Measurements from ENCODE around the gene INSR. TPM values are rescaled to one million over a fixed set of nuclear protein-coding genes. Genes with fewer than 3 reads are reported as not detected.
A peak's percentile ranks its signal among the peaks of the same experiment; 100 is the strongest.
"Not testable (repeated sequence)": the region's sequence is repeated elsewhere in the genome, so short reads cannot be mapped to it uniquely, and the experiment has no call there.

INSR gene
- total RNA-seq, 1 experiment from 2014 or later: 10.7 TPM

DNA sequence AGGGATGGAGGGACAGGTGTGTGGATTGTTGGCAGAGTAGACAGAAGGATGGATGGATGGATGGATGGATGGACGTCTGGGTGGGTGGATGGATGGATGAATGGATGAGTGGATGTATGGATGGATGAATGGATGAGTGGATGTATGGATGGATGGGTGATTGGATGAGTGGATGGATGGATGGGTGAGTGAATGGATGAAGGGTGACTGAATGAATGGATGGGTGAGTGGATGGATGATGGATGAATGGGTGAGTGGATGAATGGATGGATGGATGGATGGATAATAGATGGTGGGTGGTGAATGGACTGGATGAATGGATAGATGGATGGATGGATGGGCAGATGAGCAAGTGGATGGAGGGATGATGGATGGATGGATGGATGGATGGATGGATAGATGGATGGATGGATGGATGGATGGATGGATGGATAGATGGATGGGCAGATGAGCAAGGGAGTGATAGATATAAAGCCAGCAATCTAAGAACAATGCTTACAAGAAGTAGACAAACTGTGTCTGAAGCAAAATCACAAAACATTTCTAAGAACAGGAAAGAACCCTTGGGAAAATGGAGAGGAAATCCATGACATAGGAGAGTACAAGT is 65.2 kb downstream of the INSR start:
- in situ Hi-C loops (cut with HindIII; ENCODE audit: low sequenced_read_pairs): no loop called here
- DNase-seq (ENCODE audit: low spot score): no peak

DNA sequence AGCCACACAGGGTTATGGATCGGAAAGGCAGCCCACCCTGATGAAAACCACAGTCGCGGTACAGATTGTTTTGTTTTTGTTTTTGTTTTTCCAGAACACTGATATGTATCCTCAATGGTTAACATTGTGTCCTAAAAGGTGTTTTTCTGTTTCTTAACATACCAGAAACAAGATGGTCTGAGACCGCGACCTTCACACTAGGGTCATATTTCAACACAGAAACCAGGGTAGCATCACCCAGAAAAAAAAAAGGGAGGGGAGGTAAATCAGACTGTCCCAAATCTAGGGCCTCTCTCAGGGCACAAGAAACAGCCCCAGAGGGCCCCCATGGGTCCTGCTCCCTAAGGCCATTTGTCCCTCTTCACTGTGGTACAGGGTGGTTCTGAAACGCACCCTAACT is 66.5 kb downstream of the INSR start:
- DNase-seq (ENCODE audit: low spot score): no peak
- in situ Hi-C loops (cut with HindIII; ENCODE audit: low sequenced_read_pairs): no loop called here

DNA sequence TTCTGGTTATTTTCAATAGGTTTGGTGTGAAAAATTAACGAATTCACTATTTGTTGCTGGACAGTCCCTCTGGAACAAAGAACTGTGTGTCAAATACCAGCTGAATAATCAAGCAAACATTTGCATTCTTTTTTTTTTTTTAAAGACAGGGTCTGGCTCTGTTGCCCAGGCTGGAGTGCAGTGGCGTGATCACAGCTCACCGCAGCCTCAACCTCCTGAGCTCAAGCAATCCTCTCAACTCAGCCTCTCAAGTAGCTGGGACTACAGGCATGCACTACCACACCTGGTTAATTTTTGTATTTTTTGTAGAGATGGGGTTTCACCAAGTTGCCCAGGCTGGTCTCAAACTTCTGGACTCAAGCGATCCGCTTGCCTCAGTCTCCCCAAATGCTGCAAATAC is 67.1 kb downstream of the INSR start:
- in situ Hi-C loops (cut with HindIII; ENCODE audit: low sequenced_read_pairs): not testable (repeated sequence)

DNA sequence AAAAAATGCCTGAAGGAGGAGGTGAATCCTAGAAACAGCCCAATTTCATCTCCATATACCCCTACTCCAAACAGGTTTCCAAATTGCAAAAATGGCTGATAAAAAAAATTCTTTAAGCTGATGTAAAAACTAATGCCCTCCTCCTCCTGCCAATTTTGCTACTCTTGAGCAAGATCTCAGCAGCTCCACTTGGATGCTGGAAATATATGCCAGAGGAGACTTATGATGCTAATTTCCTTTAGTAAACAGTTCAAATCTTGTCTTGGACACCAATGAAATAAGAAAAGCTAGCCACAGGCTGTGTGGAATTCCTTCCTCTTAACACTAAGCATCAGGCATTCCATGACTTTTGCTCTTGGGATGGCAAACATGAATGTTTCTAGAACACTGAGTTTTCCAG is 67.5 kb downstream of the INSR start:
- DNase-seq (ENCODE audit: low spot score): no peak
- in situ Hi-C loops (cut with HindIII; ENCODE audit: low sequenced_read_pairs): no loop called here

More for the DNA sequence above, 67.1 kb downstream of the INSR start:
- not testable (repeated sequence) for DNase-seq (ENCODE audit: low spot score)

DNA sequence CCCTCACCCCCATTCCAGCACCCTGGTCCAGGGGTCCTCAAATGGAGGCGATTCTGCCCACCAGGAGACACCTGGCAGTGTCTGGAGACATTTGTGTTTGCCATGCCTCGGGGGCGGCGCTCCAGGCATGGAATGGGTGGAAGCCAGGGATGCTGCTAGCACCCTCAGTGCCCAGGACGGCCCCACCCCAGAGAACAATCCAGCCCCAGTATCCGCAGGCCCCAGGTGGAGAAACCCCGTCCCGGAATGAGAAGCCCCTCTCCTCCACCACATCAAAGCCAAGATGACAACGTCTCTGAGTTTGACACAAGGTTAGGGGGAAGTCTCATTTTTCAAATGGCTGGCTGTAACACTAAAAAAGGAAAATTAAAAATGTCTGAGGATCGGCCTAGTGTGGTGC is 68.5 kb downstream of the INSR start:
- DNase-seq (ENCODE audit: low spot score): no peak
- in situ Hi-C loops (cut with HindIII; ENCODE audit: low sequenced_read_pairs): no loop called here

DNA sequence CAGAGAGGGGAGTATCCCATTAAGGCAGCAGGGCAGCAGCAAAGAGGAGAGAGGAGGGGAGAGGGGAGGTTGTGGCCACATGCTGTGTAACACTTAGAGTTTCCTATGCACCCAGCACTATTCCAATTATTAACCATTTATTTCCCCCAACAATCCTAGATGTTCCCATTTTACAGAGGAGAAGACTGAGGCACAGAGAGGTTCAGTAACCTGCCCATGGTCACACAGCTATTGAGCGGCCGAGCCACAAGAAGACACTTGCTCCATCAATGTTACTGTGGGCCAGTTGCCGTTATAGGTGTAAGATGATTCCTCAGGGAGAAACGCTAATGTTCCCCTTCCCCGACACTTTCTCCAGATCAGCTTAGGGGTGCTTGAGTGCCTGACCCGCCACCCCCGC is 69.2 kb downstream of the INSR start:
- in situ Hi-C loops (cut with HindIII; ENCODE audit: low sequenced_read_pairs): no loop called here

DNA sequence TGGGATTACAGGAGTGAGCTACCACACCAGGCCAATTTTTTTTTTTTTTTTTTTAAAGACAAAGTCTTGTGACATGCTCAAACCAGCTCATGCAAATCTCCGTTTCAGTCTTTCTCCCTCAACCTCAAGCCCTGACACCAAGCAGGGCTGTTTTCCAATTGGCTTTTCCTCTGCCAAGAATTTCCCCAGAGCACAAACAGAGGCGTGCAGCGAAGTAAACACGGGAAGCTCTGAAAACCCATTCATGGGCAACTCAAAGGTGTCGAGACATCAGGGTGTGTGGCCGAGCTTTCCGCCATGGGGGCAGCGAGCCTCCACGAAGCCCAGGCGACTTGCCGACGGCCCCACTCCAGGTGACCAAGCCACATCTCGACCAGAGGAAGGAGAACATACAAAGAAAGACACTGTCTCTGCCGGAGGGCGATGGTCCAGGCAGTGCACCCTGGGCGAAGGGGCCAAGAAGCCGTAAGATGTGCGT is 70.0 kb downstream of the INSR start:
- in situ Hi-C loops (cut with HindIII; ENCODE audit: low sequenced_read_pairs): no loop called here

More for the DNA sequence above, 69.2 kb downstream of the INSR start:
- no peak for DNase-seq (ENCODE audit: low spot score)

DNA sequence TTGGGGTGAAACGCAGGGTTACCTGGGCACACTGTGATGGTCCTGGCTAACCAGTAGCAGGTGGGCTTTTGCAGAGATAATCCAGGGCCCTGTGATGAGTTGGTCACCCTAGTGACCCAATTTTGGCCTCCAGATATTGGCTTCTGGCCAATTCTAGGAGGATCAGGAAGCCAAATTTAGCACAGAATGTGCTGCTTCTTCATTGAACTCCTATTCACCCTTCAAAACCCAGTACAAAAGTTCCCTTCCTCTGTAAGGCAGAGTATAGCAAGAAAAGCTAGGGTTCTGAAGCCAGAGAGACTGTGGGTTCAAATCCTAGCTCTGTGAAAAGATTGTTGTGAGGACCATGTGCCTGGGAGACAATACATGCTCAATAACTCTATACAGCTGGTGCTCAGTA is 70.8 kb downstream of the INSR start:
- in situ Hi-C loops (cut with HindIII; ENCODE audit: low sequenced_read_pairs): no loop called here
- DNase-seq (ENCODE audit: low spot score): no peak

More for the DNA sequence above, 70.0 kb downstream of the INSR start:
- DNase-seq (ENCODE audit: low spot score): peak; percentile 57

DNA sequence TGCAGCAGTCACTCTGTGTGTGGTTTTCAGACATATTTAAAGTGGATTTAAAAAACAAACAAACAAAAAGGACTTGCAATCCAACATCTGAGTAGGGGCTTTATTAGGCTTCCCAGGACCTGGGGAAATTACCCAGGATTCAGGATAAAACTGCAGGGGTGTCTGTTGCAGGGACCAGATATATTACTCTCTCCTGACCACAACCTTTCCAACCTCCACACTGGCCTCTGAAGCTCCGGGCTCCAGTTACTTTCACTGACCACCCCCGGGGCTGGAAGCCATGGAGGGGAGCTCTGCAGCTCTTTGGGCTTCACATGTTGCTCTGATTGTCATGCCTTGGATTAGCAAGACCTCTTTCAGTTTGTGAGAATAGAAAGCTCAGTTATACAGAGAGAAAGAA is 75.2 kb downstream of the INSR start:
- no peak for DNase-seq (ENCODE audit: low spot score)
- in situ Hi-C loops (cut with HindIII; ENCODE audit: low sequenced_read_pairs): no loop called here

DNA sequence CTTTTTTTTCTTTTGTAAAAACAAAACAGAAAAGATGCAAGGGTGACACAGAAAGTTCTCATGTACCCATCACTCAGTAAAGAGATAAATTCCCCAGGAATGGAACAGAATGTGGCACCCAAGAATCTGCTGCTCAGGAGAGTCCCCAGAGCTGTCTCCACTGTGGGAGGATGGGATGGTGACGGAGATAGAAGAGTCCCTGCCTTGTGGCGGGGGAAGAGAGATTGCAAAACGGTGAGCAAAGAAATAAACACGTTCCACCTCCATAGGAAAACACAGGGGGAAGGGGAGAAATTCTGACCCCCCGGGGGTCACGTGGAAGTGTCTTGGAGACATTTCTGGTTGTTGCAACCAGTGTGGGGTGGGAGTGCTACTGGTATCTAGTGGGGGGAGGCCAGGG is 76.4 kb downstream of the INSR start:
- no peak for DNase-seq (ENCODE audit: low spot score)
- in situ Hi-C loops (cut with HindIII; ENCODE audit: low sequenced_read_pairs): no loop called here

DNA sequence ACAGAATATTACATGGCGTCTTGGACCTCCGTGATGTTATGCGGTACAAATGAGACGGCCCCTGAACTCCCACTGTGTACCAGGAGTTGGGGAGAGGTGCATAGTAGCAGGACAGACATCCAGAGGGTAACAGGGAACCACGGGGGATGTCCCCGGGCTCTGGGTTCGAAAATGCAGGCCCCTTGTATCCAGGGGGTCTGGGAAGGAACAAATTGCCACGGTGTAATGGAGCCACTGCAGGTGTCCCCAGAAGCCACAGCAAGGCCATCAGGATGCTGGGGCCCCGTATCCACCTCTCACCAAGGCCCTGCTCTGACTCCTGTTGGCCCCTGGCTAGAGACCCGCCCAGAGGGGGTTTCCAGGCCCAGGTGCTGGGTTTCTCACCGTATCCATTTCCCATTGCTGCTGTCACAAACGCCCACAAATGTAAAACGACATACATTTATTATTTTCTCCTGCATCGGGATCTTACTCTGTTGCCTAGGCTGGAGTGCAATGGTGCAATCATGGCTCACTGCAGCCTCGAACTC is 77.8 kb downstream of the INSR start:
- in situ Hi-C loops (cut with HindIII; ENCODE audit: low sequenced_read_pairs): no loop called here
- DNase-seq (ENCODE audit: low spot score): no peak

DNA sequence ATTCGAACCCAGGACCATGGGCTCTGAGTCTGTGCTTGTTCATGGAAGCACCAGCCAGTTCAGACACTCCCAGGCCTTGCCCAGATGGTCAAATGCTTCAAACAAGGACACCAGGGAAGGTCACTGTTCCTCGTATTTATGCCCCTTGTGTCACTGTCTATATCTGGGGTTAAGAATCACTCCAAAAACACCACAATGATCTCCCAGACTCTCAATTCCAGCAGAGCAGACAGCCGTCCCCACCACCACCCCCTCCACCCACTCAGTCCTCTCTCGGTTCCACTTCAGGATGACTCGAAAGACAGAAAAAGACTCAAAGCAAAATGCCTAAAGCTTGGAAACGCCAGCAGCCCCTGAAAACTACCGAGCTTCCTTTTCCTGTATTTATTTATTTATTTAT is 79.0 kb downstream of the INSR start:
- in situ Hi-C loops (cut with HindIII; ENCODE audit: low sequenced_read_pairs): no loop called here
- DNase-seq (ENCODE audit: low spot score): no peak

DNA sequence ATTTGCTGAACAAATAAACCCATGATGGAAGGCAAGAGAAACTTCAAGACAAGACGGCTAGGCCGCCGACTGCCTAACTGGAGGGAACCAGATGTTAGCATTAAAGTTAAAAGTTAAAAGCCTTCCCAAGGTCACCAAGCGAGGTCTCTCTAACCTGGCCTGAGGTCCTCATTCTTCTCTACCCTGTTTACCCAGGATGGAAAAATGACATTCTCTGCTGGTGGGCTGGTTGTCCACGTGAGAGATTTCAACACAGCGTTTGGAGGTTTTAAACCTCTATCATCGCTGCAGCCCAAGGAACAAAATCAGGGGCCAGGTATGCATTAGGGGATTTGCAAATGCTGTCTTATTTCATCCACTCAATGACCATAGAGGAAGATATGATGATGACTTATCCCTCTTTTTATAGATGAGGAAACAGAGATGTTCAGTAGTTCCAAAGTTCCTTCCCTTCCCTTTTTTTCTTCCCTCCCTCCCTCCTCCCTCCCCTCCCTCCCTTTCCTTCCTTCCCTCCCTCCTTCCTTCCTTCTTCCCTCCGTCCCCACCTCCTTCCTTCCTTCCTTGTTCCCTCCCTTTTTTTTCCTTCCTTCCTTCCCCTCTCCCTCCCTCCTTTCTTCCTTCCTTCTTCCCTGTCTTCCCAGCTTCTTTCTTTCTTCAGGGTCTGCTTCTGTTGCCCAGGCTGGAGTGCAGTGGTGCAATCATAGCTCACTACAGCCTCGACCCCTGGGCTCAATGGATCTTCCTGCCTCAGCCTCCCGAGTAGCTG is 79.7 kb downstream of the INSR start:
- no peak for DNase-seq (ENCODE audit: low spot score)
- in situ Hi-C loops (cut with HindIII; ENCODE audit: low sequenced_read_pairs): no loop called here

DNA sequence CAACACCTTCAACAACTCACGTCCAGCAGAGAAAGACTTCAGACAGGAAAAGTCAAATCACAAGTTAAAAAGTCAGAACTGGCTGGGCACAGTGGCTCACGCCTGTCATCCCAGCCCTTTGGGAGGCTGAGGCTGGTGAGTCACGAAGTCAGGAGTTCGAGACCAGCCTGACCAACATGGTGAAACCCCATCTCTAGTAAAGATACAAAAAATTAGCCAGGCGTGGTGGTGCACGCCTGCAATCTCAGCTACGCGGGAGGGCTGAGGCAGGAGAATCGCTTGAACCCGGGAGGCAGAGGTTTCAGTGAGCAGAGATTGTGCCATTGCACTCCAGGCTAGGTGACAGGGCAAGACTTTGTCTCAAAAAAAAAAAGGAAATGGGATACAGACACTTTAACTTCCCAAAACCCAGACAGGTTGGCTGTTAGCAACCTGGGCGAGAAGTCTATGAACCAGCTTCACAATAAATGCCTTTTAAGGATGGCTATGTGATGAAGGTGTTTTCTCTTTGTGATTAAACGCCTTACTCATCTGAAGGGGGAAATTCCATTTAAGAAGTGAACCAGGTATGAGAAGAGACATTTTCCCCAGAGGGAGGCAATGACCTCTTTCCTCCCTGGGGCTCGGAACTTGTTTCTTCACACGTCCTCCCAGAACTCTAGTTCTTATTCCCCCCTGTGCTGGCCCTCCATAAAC is 80.4 kb downstream of the INSR start:
- no peak for DNase-seq (ENCODE audit: low spot score)
- in situ Hi-C loops (cut with HindIII; ENCODE audit: low sequenced_read_pairs): no loop called here

DNA sequence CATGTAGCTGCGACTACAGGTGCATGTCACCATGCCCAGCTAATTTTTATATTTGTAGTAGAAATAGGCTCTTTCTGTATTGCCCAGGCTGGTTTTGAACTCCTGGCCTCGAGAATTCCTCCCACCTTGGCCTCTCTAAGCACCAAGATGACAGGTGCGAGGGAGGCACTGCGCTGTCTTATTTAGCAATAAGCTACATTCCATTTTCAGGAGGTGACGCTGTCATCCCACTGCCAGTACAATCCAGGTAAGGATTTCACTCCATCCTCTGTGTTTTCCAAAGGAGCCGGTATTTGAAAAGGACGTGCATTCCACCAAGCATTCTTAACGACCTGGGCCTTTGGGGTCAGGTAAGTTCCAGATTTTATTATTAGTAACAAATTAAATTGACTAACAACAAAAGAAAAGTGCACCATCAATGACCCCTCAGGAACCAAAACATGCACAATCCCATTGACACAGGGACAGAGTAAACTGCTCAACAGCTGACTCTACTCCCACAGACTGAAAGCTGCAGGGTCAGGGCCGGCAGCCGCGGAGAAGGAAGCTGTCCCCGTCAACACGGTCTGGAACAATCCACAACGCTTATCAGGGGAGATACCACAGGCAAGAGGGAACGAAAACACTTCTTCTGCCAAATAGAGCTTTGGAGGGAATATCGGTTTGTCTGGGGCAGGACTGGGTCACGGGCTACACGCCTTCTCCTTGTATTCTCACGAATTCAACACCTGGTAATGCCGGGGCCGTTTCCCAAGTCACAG is 82.8 kb downstream of the INSR start:
- peak; percentile 26 for DNase-seq (ENCODE audit: low spot score)
- in situ Hi-C loops (cut with HindIII; ENCODE audit: low sequenced_read_pairs): no loop called here

DNA sequence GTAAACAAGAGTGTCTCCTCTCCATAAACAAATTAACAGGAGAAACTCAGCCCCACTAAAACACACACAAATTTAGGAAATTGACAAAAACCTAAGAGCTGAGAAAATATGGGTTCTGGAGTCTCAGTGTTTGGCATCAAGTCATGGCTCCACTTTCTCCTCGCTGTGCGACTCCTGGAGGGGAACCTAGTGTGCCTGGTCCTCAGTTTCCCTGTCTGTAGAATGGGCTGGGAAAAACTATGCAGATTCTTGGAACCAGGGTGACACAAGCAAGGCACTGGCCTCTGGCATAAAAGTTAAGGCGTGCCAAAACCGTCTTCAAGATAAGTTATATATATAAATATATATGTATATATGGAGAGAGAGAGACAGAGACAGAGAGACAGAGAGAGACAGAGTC is 83.9 kb downstream of the INSR start:
- in situ Hi-C loops (cut with HindIII; ENCODE audit: low sequenced_read_pairs): no loop called here
- DNase-seq (ENCODE audit: low spot score): no peak

DNA sequence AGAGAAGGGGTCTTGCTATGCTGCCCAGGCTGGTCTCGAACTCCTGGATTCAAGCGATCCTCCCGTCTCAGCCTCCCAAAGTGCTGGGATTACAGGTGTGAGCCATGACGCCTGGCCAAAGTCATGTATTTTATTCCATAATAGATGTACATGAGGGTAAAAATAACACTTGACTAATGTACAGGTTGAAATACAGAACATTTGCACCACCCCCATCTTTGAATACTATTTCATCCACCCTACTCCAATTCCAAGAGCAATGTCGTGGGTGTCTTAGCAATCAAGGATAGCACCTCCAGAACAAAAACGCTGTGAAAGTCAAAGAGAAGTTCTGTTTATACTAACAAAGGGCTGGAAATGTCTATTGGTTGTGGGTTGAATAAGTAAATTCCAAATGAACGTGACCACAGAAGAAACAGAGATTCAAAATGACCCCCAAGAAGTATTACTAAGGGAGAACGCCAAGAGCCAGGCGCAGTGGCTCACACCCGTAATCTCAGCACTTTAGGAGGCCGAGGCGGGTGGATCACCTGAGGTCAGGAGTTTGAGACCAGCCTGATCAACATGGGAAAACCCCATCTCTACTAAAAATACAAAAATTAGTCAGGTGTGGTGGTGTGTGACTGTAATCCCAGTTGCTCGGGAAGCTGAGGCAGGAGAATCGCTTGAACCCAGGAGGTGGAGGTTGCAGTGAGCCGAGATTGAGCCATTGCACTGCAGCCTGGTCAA is 84.5 kb downstream of the INSR start:
- in situ Hi-C loops (cut with HindIII; ENCODE audit: low sequenced_read_pairs); DNase-seq (ENCODE audit: low spot score): not testable (repeated sequence)

DNA sequence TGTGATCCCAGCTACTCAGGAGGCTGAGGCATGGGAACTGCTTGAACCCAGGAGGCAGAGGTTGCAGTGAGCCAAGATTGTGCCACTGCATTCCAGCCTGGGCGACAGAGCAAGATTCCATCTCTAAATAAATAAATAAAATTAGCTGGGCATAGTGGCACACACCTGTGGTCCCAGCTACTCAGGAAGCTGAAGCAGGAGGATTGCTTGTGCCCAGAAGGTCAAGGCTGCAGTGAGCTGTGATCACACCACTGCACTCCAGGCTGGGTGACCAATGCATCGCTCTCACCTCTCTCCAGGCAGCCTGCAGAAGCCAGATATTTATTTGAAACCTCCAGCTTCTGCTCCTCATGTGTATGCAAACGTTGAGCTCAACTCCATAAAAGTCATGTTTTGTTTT is 85.2 kb downstream of the INSR start:
- in situ Hi-C loops (cut with HindIII; ENCODE audit: low sequenced_read_pairs); DNase-seq (ENCODE audit: low spot score): not testable (repeated sequence)

DNA sequence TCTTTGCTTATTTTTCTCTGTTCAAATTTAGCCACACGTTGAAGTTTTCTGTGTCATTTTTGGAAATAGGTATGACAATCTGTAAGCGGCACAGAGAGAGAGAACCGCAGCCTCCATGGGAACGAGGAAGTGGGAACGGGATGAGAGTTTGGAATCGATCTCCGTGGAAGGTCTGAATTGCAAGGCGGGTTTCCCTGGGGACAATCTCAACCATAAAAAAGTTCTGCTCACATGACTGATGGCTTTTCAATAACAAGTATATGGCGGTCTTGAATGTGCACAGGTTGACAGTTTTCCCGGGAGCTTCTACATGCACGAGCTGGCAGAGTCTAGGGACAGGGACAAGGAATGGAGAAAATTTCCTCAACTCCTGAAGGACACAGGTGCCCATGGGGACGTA is 90.9 kb downstream of the INSR start:
- no peak for DNase-seq (ENCODE audit: low spot score)
- in situ Hi-C loops (cut with HindIII; ENCODE audit: low sequenced_read_pairs): no loop called here

Data from G401 (cell line).